GM21723 (cell line): ENCODE data around the gene CTAG1A.
"Not testable (repeated sequence)": the region's sequence is repeated elsewhere in the genome, so short reads cannot be mapped to it uniquely, and the experiment has no call there.

Experiments used
- ATAC-seq: cut with Tn5 transposase; IDR thresholded peaks from one replicate; pipeline ENCODE4 v1.9.1; 2021; ENCODE audit warnings: mild to moderate bottlenecking, moderate library complexity; ENCODE audit not compliant: unreplicated experiment

The CTAG1A gene

GRCh38 chrX:154570361-154570760, 14.6 kb upstream of the CTAG1A start:
- not testable (repeated sequence) for ATAC-seq

- ATAC-seq, result not testable (repeated sequence)
Measured at GRCh38 chrX:154573061-154573460, 11.9 kb upstream of the CTAG1A start.

- ATAC-seq, result not testable (repeated sequence)
Measured at GRCh38 chrX:154575076-154575475, 9.9 kb upstream of the CTAG1A start.

- not testable (repeated sequence) for ATAC-seq
Measured at GRCh38 chrX:154582994-154583393, 1.9 kb upstream of the CTAG1A start.

DNA sequence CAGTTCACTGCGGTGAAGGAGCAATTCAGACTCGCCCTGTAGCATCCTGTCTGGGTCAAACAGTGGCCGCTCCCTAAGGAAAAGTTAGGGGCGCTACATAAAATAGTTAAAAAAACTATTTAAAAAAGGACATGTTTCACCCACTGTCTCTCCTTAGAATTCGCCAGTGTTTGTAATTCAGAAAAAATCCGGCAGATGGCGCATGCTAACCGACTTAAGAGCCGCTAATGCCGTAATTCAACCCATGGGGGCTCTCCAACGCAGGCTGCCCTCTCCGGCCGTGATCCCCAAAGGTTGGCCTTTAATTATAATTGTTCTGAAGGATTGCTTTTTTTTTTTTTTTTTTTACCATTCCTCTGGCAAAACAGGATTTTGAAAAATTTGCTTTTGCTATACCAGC, 5.5 kb downstream of the CTAG1A start:
- not testable (repeated sequence) for ATAC-seq

- ATAC-seq, result no peak
Measured at GRCh38 chrX:154592505-154592904, 7.6 kb downstream of the CTAG1A start.

DNA sequence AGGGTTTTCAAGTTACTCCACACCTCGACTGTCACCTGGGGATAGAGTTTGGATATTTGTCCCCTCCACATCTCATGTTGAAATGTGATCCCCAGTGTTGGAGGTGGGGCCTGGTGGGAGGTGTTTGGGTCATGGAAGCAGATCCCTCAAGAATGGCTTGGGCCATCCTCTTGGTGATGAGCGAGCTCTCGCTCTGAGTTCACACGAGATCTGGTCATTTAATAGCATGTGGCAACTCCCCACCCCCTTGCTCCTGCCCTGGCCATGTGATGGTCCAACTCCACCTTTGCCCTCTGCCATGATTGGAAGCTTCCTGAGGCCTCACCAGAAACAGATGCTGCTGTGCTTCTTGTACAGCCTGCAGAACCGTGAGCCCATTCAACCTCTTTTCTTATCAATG, 8.3 kb downstream of the CTAG1A start:
- ATAC-seq, result no peak

DNA sequence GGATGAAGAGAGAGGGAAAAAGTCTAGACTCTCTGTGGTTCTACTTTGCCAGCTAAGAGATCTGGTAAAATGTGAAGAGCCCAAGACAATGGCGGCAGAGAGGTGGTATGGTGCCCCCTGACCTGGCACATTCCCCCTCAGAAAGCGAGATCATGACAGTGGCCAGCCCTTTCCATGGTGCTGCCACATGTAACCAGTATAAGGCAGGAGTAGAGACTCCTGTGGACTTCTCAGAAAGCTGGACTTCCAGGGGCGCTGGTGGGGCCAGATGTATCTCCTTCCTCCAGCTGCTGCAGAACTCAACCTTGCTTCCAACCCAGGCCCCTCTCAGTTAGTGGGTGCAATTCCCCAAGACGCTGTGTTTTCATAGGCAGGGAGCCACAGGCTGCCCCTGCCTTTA, 9.6 kb downstream of the CTAG1A start:
- no peak for ATAC-seq

DNA sequence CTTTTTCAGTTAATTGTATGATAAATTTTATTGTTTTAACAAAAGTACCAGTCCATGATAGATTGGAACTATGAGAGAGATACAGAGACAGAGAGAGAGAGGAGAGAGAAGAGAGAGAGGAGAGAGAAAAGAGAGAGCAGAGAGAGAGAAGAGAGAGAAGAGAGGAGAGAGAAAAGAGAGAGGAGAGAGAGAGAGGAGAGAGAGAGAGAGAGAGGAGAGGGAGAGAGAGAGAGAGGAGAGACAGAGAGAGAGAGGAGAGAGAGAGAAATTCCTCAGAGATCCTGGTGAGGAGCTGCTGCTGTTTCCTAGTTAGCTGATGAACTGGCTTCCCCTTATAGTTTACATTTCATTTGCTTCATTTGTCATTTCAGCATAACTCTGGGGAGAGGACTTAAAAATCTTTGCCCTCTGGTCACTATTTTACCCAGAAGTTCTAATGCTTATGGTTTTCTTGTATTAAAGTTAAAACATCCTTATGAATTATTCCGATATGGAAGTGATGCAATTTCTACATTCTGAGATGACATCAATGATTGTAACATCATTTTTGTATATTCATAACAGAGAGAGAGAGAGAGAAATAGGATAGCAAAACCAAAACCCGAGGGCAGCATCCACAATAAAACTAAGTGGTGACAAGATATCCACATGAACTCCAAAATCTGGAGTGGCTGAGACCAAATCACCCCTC, 10.8 kb downstream of the CTAG1A start:
- ATAC-seq, result no peak

GRCh38 chrX:154596290-154596929, 11.5 kb downstream of the CTAG1A start:
- no peak for ATAC-seq

DNA sequence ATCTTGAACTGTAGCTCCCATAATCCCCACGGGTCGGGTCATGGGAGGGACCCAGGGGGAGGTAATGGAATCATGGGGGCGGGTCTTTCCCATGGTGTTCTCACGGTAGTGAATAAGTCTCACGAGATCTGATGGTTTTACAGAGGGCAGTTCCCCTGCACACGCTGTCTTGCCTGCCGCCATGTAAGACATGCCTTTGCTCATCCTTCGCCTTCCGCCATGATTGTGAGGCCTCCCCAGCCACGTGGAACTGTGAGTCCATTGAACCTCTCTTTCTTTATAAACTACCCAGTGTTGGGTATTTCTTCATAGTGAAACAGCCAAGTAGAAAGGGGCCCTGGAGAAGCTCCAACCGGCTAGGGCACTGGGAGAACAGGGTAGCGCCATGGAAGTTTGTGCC, 12.3 kb downstream of the CTAG1A start:
- ATAC-seq, result no peak

GRCh38 chrX:154598656-154599055, 13.7 kb downstream of the CTAG1A start:
- no peak for ATAC-seq

GRCh38 chrX:154599531-154599930, 14.6 kb downstream of the CTAG1A start:
- ATAC-seq, result no peak

DNA sequence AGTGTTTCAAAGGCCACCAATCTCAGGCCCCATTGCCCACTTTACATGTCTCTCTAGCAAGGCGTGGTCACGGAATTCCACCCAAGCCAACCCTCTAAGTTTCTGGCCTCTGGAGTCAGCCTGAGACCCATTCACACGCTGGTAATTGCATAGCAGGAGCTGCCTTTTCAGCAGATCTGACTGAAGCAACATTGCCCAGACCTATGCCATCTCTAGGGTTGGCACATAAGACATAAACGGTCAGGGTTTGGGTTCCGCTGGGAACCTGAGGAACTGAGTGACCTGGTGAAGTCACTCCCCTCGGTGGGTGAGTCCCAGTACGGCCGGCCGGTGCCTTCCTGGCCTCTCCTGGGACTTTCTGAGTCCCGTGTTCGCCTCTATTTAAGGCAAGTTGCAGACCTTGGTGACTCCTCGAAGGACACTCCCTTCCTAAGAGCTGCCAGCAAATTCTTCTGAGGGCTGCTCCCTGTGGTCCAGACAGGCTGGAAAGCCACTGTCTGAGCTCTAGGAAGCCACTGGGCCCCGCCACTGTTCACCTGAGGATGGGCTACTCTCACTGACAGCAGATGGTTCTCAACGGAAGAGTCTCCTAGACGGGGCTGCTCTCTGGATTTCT, 15.9 kb downstream of the CTAG1A start:
- ATAC-seq, result no peak

- ATAC-seq, result no peak
Measured at GRCh38 chrX:154602226-154602625, 17.3 kb downstream of the CTAG1A start.

- ATAC-seq, result no peak
Measured at GRCh38 chrX:154602766-154603437, 18.0 kb downstream of the CTAG1A start.

GRCh38 chrX:154603438-154604430, 18.8 kb downstream of the CTAG1A start:
- no peak for ATAC-seq

- no peak for ATAC-seq
Measured at GRCh38 chrX:154605566-154605965, 20.6 kb downstream of the CTAG1A start.

DNA sequence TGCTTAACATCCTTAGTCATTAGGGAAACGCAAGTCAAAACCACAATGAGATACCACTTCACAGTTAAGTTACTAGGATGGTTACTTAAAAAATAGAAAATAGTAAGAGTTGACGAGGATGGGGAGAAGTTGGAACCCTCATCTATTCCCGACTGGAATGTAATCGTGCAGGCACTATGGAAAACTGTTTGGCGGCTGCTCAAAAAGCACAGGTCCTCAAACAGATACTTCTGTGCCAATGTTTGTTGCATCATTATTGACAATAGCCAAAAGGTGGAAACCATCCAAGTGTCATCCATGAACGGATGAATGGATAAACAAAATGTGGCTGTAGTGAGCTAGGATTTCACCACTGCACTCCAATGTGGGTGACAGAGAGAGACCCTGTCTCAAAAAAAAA, 22.4 kb downstream of the CTAG1A start:
- no peak for ATAC-seq

DNA sequence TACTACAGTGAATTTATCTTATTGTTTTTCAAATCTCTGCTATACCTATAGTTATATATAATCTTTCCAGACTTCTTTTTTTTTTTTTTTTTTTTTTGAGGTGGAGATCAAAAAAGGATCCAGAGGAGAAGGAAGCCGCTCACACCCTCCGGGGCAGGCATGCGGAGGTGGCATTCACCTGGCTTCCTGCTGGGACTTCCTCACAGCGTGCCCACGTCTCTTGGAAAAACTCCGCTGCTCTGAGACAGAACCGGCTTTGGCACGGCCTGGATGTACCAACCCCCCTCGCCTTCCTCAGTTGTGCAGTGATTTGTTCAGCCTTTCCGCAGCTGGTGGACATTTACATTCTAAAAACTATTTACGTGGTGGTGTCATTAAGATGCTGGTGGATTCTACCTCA, 23.0 kb downstream of the CTAG1A start:
- ATAC-seq, result not testable (repeated sequence)
